H9 (cell line): ENCODE measurements around the gene RAMP3. TPM values are rescaled to one million over a fixed set of nuclear protein-coding genes. Genes with fewer than 3 reads are reported as not detected.

Source experiments
- DNase-seq: peaks from one replicate; pipeline ENCODE4 v3.0.0-alpha.2; 2017
- H2AFZ ChIP-seq: one replicate; pipeline ENCODE4 v1.6.1; 2013; ENCODE audit warnings: mild to moderate bottlenecking, low read length, control low read depth, moderate library complexity
- H2AK5ac ChIP-seq: 2 replicates; pipeline ENCODE4 v1.6.1; 2013; ENCODE audit warnings: low read length, control low read depth, mixed read lengths; ENCODE audit not compliant: insufficient read length
- H2BK120ac ChIP-seq: one replicate; pipeline ENCODE4 v1.6.1; 2013; ENCODE audit warnings: low read depth, mild to moderate bottlenecking, low read length, control low read depth, inconsistent platforms; ENCODE audit not compliant: poor library complexity, severe bottlenecking
- H2BK12ac ChIP-seq: 2 replicates; pipeline ENCODE4 v1.6.1; 2013; ENCODE audit warnings: low read length, control low read depth, mixed read lengths, low read depth; ENCODE audit not compliant: insufficient read length
- H2BK15ac ChIP-seq: 2 replicates; pipeline ENCODE4 v1.6.1; 2013; ENCODE audit warnings: low read depth, low read length, control low read depth
- H2BK20ac ChIP-seq: one replicate; pipeline ENCODE4 v1.6.1; 2013; ENCODE audit warnings: low read depth, mild to moderate bottlenecking, low read length, control low read depth, inconsistent platforms; ENCODE audit not compliant: poor library complexity, severe bottlenecking
- H2BK5ac ChIP-seq: 2 replicates; pipeline ENCODE4 v1.6.1; 2013; ENCODE audit warnings: low read length, control low read depth, mixed read lengths; ENCODE audit not compliant: insufficient read length
- H3K14ac ChIP-seq: 2 replicates; pipeline ENCODE4 v1.6.1; 2013; ENCODE audit warnings: low read length, control low read depth; ENCODE audit not compliant: insufficient read depth
- H3K18ac ChIP-seq: 2 replicates; pipeline ENCODE4 v1.6.1; 2013; ENCODE audit warnings: low read depth, mild to moderate bottlenecking, mixed read lengths, low read length, control low read depth; ENCODE audit not compliant: insufficient read length
- H3K23ac ChIP-seq: 2 replicates; pipeline ENCODE4 v1.6.1; 2013; ENCODE audit warnings: low read length, control low read depth, mixed read lengths, low read depth; ENCODE audit not compliant: insufficient read length
- H3K23me2 ChIP-seq: 2 replicates; pipeline ENCODE4 v1.6.1; 2013; ENCODE audit warnings: low read depth, mild to moderate bottlenecking, mixed read lengths, low read length, control low read depth; ENCODE audit not compliant: insufficient read length, poor library complexity, severe bottlenecking
- H3K27ac ChIP-seq: 2 replicates; pipeline ENCODE4 v1.5.1; 2013; ENCODE audit warnings: low read length, control low read depth, mixed read lengths, low read depth; ENCODE audit not compliant: insufficient read length
- H3K27me3 ChIP-seq: 2 replicates; pipeline ENCODE4 v1.6.1; 2013; ENCODE audit warnings: low read length, control low read depth, inconsistent platforms; ENCODE audit not compliant: insufficient read depth
- H3K4ac ChIP-seq: 2 replicates; pipeline ENCODE4 v1.6.1; 2013; ENCODE audit warnings: low read depth, mild to moderate bottlenecking, control low read depth, inconsistent platforms, low read length, moderate library complexity
- H3K4me1 ChIP-seq: 2 replicates; pipeline ENCODE4 v1.6.1; 2013; ENCODE audit warnings: low read length, control low read depth, inconsistent platforms; ENCODE audit not compliant: insufficient read depth
- H3K4me2 ChIP-seq: 2 replicates; pipeline ENCODE4 v1.6.1; 2013; ENCODE audit warnings: low read length, control low read depth, mixed read lengths; ENCODE audit not compliant: insufficient read length, insufficient read depth
- H3K56ac ChIP-seq: 2 replicates; pipeline ENCODE4 v1.6.1; 2013; ENCODE audit warnings: low read depth, mild to moderate bottlenecking, mixed read lengths, low read length, control low read depth; ENCODE audit not compliant: insufficient read length
- H3K79me1 ChIP-seq: 2 replicates; pipeline ENCODE4 v1.6.1; 2013; ENCODE audit warnings: low read depth, mild to moderate bottlenecking, moderate library complexity, low read length, control low read depth, inconsistent platforms; ENCODE audit not compliant: insufficient read depth, poor library complexity, severe bottlenecking
- H3K79me2 ChIP-seq: 2 replicates; pipeline ENCODE4 v1.6.1; 2013; ENCODE audit warnings: low read length, control low read depth, inconsistent platforms; ENCODE audit not compliant: insufficient read depth
- H3K9ac ChIP-seq: 2 replicates; pipeline ENCODE4 v1.6.1; 2013; ENCODE audit warnings: low read length, control low read depth, mixed read lengths; ENCODE audit not compliant: insufficient read length; ENCODE audit errors: extremely low read depth
- H3K9me3 ChIP-seq: one replicate; pipeline ENCODE4 v1.6.1; 2013; ENCODE audit warnings: low read depth, low read length, inconsistent platforms; ENCODE audit not compliant: control insufficient read depth
- H3T11ph ChIP-seq: one replicate; pipeline ENCODE4 v1.6.1; 2013; ENCODE audit warnings: mild to moderate bottlenecking, low read length, control low read depth, inconsistent platforms
- H4K20me1 ChIP-seq: one replicate; pipeline ENCODE4 v1.6.1; 2013; ENCODE audit not compliant: control insufficient read depth, insufficient read length, insufficient read depth
- H4K5ac ChIP-seq: 2 replicates; pipeline ENCODE4 v1.6.1; 2013; ENCODE audit warnings: low read depth, mild to moderate bottlenecking, mixed read lengths, low read length, control low read depth; ENCODE audit not compliant: insufficient read length
- H4K8ac ChIP-seq: replicated peaks from 2 replicates; pipeline ENCODE4 v1.6.1; 2013; ENCODE audit warnings: low read length, control low read depth, mixed read lengths, low read depth; ENCODE audit not compliant: insufficient read length
- H4K91ac ChIP-seq: 2 replicates; pipeline ENCODE4 v1.6.1; 2013; ENCODE audit warnings: low read depth, mild to moderate bottlenecking, moderate library complexity, mixed read lengths, low read length, control low read depth; ENCODE audit not compliant: insufficient read length
- H3K27ac Mint-ChIP-seq, 3 experiments: 2 replicates in 2 of 3; 3 replicates in 1 of 3; pipeline ENCODE4 v1.8.0; 2020 to 2021; ENCODE audit warnings: mixed read lengths in 3 of 3, mild to moderate bottlenecking in 1 of 3, moderate library complexity in 1 of 3
- H3K27me3 Mint-ChIP-seq: 2 replicates; pipeline ENCODE4 v1.8.0; 2021; ENCODE audit warnings: low read depth, mild to moderate bottlenecking, moderate library complexity, mixed read lengths
- H3K36me3 Mint-ChIP-seq, 3 experiments: 2 replicates in 2 of 3; 3 replicates in 1 of 3; pipeline ENCODE4 v1.8.0; 2020 to 2021; ENCODE audit warnings: low read depth in 3 of 3, mixed read lengths in 3 of 3; ENCODE audit not compliant: insufficient read depth in 1 of 3
- H3K4me1 Mint-ChIP-seq, 2 experiments: 2 replicates each; pipeline ENCODE4 v1.8.0; 2020; ENCODE audit warnings: mixed read lengths in 2 of 2
- H3K4me3 Mint-ChIP-seq, 2 experiments: 2 replicates in 1 of 2; 3 replicates in 1 of 2; pipeline ENCODE4 v1.8.0; 2020 to 2021; ENCODE audit warnings: mild to moderate bottlenecking in 2 of 2, mixed read lengths in 2 of 2, moderate library complexity in 1 of 2
- H3K9me3 Mint-ChIP-seq, 2 experiments: 2 replicates in 1 of 2; 3 replicates in 1 of 2; pipeline ENCODE4 v1.8.0; 2020; ENCODE audit warnings: mild to moderate bottlenecking in 2 of 2, mixed read lengths in 2 of 2, moderate library complexity in 1 of 2
- CTCF ChIP-seq: fragments of 200-600 bp; sonication (generic); conservative IDR thresholded peaks from 3 replicates; pipeline ENCODE4 v1.8.0; 2021; ENCODE audit warnings: antibody characterized with exemption, mild to moderate bottlenecking
- WGBS: extraction: QIAGEN DNeasy Blood & Tissue Kit; methylation state at CpG from one replicate; pipeline ENCODE4 v1.1.7; 2013; ENCODE audit warnings: missing lambda C conversion rate, low lambda C conversion rate, mixed read lengths; ENCODE audit not compliant: insufficient read length; ENCODE audit errors: extremely low coverage; 5-methylcytosine and 5-hydroxymethylcytosine counted together
- total RNA-seq: library from RNA; stranded (reverse); gene quantifications from 2 replicates; pipeline ENCODE4 v1.2.1, GENCODE V29; 2021

The RAMP3 gene
- total RNA-seq, 1 experiment from 2014 or later: 0.63 TPM

- no peak overlapping the region for H3K27ac ChIP-seq
- H3K9me3 ChIP-seq: no peaks in the 10 kb centered on the region
- H3K14ac ChIP-seq: no peak overlapping the region
- H3K23ac ChIP-seq: no peak overlapping the region
- Mint-ChIP-seq H3K27ac (no peak overlapping the region), H3K36me3 (no peaks in the 10 kb centered on the region), H3K4me1 (peaks cover 6 to 7% of the 10 kb centered on the region in 2 experiments), H3K9me3 (no peaks in the 10 kb centered on the region), H3K27me3 (peaks cover 41% of the 10 kb centered on the region), H3K4me3 (no peak overlapping the region)
- DNase-seq: no peak
- H3K4me1 ChIP-seq: no peaks in the 10 kb centered on the region
- H3K23me2 ChIP-seq: no peaks in the 10 kb centered on the region
- no peak overlapping the region for H3K4ac ChIP-seq
- no peak overlapping the region for H3K9ac ChIP-seq
- H3K4me2 ChIP-seq: no peak overlapping the region
- no peak overlapping the region for H2BK12ac ChIP-seq
- H2AK5ac ChIP-seq: no peak overlapping the region
- no peak overlapping the region for H2BK15ac ChIP-seq
- TF ChIP-seq CTCF: no peak
- no peak overlapping the region for H2AFZ ChIP-seq
- H3K79me1 ChIP-seq: no peaks in the 10 kb centered on the region
- no CpG with 5 or more reads among the region's 3 CpGs for WGBS
- H4K91ac ChIP-seq: no peak overlapping the region
- H3K56ac ChIP-seq: no peak overlapping the region
- H2BK5ac ChIP-seq: no peak overlapping the region
- no peak overlapping the region for H3T11ph ChIP-seq
- no peak overlapping the region for H4K8ac ChIP-seq
- no peak overlapping the region for H4K5ac ChIP-seq
- H3K79me2 ChIP-seq: no peaks in the 10 kb centered on the region
- H3K27me3 ChIP-seq: no peaks in the 10 kb centered on the region
- H2BK120ac ChIP-seq: no peak overlapping the region
- no peak overlapping the region for H3K18ac ChIP-seq
- H2BK20ac ChIP-seq: no peak overlapping the region
- H4K20me1 ChIP-seq: no peaks in the 10 kb centered on the region
These were observed 38.7 kb upstream of the RAMP3 start for GRCh38 chr7:45118889-45119331.
